SK-N-SH (cell line): ENCODE measurements around the gene FAM181A. TPM values are rescaled to one million over a fixed set of nuclear protein-coding genes. Genes with fewer than 3 reads are reported as not detected.

ENCODE experiments used
- CTCF ChIA-PET: fragments of 300-600, 350-600 bp; formaldehyde crosslinking; extraction: SDS; loops from one replicate; lab custom pipeline; 2021; lab: Yijun Ruan, JAX
- POLR2A ChIA-PET: fragments of 350-600 bp; sonication (Branson Sonifier 250); formaldehyde crosslinking; extraction: SDS; loops from one replicate; lab custom pipeline; 2020; ENCODE audit warnings: antibody characterized with exemption, inconsistent platforms; lab: Yijun Ruan, JAX
- DNase-seq: peaks from one replicate; pipeline ENCODE4 v3.0.0; 2012
- H2AFZ ChIP-seq: fragments of 200-600 bp; sonication (generic); 2 replicates; pipeline ENCODE4 v1.8.1; 2016; ENCODE audit warnings: antibody characterized with exemption, mild to moderate bottlenecking, low read depth
- H3F3A ChIP-seq: fragments of 200-600 bp; sonication (generic); replicated peaks from 2 replicates; pipeline ENCODE3; 2016; ENCODE audit warnings: antibody characterized with exemption, mild to moderate bottlenecking; ENCODE audit not compliant: insufficient read depth
- H3K27ac ChIP-seq, 2 experiments: fragments of 200-500 bp in 1 of 2; fragments of 200-600 bp in 1 of 2; sonication (Bioruptor generic) in 1 of 2; sonication (generic), shearing (Covaris generic) in 1 of 2; 2 replicates each; pipeline versions ENCODE4 v1.5.1 to v1.6.1; 2014 to 2016; ENCODE audit warnings: low read depth in 2 of 2, inconsistent platforms in 1 of 2, low read length in 1 of 2, mild to moderate bottlenecking in 1 of 2, mixed read lengths in 1 of 2
- H3K27me3 ChIP-seq: fragments of 200-600 bp; sonication (generic), shearing (Covaris generic); 2 replicates; pipeline ENCODE4 v1.6.1; 2016; ENCODE audit warnings: mixed run types; ENCODE audit not compliant: insufficient read depth
- H3K36me3 ChIP-seq, 2 experiments: fragments of 200-500 bp in 1 of 2; fragments of 200-600 bp in 1 of 2; sonication (Bioruptor generic) in 1 of 2; sonication (generic) in 1 of 2; replicated peaks in 1 of 2; 2 replicates each; pipeline versions ENCODE3 to v1.5.1; 2014 to 2016; ENCODE audit warnings: low read length in 1 of 2, mild to moderate bottlenecking in 1 of 2; ENCODE audit not compliant: insufficient read depth in 2 of 2, control insufficient read depth in 1 of 2
- H3K4me1 ChIP-seq, 2 experiments: fragments of 200-500 bp in 1 of 2; fragments of 200-600 bp in 1 of 2; sonication (Bioruptor generic) in 1 of 2; sonication (generic), shearing (Covaris generic) in 1 of 2; 2 replicates each; pipeline versions ENCODE4 v1.5.1 to v1.6.1; 2014 to 2016; ENCODE audit warnings: low read depth in 1 of 2, low read length in 1 of 2, mixed run types in 1 of 2; ENCODE audit not compliant: insufficient read depth in 2 of 2, control insufficient read depth in 1 of 2
- H3K4me2 ChIP-seq: fragments of 200-600 bp; sonication (generic), shearing (Covaris generic); 2 replicates; pipeline ENCODE4 v1.6.1; 2017; ENCODE audit warnings: mixed run types
- H3K4me3 ChIP-seq, 2 experiments: fragments of 200-500 bp in 1 of 2; fragments of 200-600 bp in 1 of 2; sonication (Bioruptor generic) in 1 of 2; sonication (generic), shearing (Covaris generic) in 1 of 2; 2 replicates each; pipeline versions ENCODE4 v1.5.1 to v1.8.1; 2014 to 2016; ENCODE audit warnings: low read depth in 2 of 2, inconsistent platforms in 1 of 2, low read length in 1 of 2, mild to moderate bottlenecking in 1 of 2, mixed read lengths in 1 of 2, moderate library complexity in 1 of 2
- H3K79me2 ChIP-seq: fragments of 200-600 bp; sonication (generic); 2 replicates; pipeline ENCODE4 v1.8.1; 2017; ENCODE audit warnings: mild to moderate bottlenecking; ENCODE audit not compliant: insufficient read depth
- H3K9ac ChIP-seq: fragments of 200-600 bp; sonication (generic); 2 replicates; pipeline ENCODE4 v1.6.1; 2017; ENCODE audit warnings: mixed run types
- H3K9me2 ChIP-seq: fragments of 200-600 bp; sonication (generic); 2 replicates; pipeline ENCODE4 v1.6.1; 2017; ENCODE audit warnings: mixed run types
- H3K9me3 ChIP-seq: fragments of 200-600 bp; sonication (generic); 2 replicates; pipeline ENCODE4 v1.6.1; 2017; ENCODE audit warnings: mixed run types, mild to moderate bottlenecking, moderate library complexity
- H4K20me1 ChIP-seq: fragments of 200-600 bp; sonication (generic); 2 replicates; pipeline ENCODE4 v1.6.1; 2017; ENCODE audit warnings: mild to moderate bottlenecking, mixed run types; ENCODE audit not compliant: insufficient read depth
- EP300 ChIP-seq, 2 experiments: IDR thresholded peaks; 2 replicates each; pipeline versions ENCODE4 v1.4.0 to v1.6.1; 2012; ENCODE audit warnings: borderline replicate concordance in 1 of 2, low read depth in 1 of 2, low read length in 1 of 2
- FOXJ3 ChIP-seq: sonication (generic); formaldehyde crosslinking; IDR thresholded peaks from 2 replicates; pipeline ENCODE4 v1.5.1; 2020; ENCODE audit warnings: mild to moderate bottlenecking, missing genetic modification reagents
- GATA2 ChIP-seq: sonication (generic); formaldehyde crosslinking; IDR thresholded peaks from 2 replicates; pipeline ENCODE4 v1.5.0; 2020; ENCODE audit warnings: mild to moderate bottlenecking, missing genetic modification reagents
- JUND ChIP-seq: IDR thresholded peaks from 2 replicates; pipeline ENCODE4 v1.4.0; 2012
- NFIC ChIP-seq: IDR thresholded peaks from 2 replicates; pipeline ENCODE4 v1.4.0; 2012; ENCODE audit warnings: borderline replicate concordance
- RAD21 ChIP-seq: IDR thresholded peaks from 2 replicates; pipeline ENCODE4 v1.6.1; 2012; ENCODE audit warnings: mild to moderate bottlenecking, low read length
- SMC3 ChIP-seq: IDR thresholded peaks from 2 replicates; pipeline ENCODE4 v1.6.1; 2012; ENCODE audit warnings: low read depth, low read length, improper control_type of control experiment
- WGBS: methylation state at CpG from one replicate; pipeline ENCODE4 v1.1.6; 2017; ENCODE audit warnings: low lambda C conversion rate; 5-methylcytosine and 5-hydroxymethylcytosine counted together
- polyA plus RNA-seq, 3 experiments: library from polyadenylated mRNA; depleted of rRNA; stranded (reverse); fragments of >200 nt; gene quantifications; 2 replicates each; pipeline ENCODE4 v1.2.3, GENCODE V29; 2012
- TF ChIP-seq, protein P1 (sequence below): IDR thresholded peaks from 2 replicates; pipeline ENCODE4 v1.4.0; 2012; ENCODE audit warnings: low read depth, borderline replicate concordance
- TF ChIP-seq, protein P2 (sequence below): fragments of 200-600 bp; sonication (generic); IDR thresholded peaks from 2 replicates; pipeline ENCODE4 v1.6.1; 2017; ENCODE audit warnings: antibody characterized with exemption, mild to moderate bottlenecking, moderate library complexity
- TF ChIP-seq, protein P3 (sequence below): IDR thresholded peaks from 2 replicates; pipeline ENCODE4; 2012

The FAM181A gene
- polyA plus RNA-seq, 1 of the 3 experiments (the other 2 are of a cell fraction): not detected

DNA sequence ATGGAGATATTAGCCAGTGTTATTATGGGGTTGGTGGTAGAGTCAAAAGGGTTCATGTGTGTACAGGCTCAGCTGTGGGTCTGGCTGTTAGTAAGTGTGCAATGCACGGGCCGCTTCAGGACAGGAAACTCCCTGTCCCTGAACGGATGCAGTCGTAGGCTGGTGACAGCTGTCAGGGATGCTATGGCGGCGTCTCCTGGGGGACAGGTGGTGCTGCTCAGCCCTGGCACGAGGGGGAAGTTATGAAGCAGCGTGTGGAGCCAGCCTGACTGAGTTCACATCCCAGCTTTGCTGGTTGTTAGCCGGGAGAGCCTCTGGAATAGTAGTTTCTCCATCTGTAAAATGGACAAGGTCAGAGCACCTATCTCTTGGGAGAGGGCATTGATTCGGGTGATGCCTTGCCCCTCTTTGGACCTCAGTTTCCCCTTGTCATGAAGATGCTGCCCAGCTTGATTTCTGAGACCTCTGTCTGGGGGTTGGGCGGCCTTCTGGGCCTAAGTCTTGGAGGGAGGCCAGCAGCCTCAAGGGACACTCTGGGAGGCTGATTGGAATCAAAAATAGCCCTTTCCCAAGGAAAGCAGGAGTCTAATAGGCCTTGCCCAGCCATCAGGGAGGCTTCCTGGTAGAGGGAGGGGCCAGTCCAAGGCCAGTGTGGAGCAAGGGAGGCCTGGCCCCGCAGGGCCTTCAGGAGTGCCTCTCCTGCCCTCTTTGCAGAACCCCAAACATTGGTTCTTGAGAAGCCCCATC lies 42.1 kb downstream of the FAM181A start:
- POLR2A ChIA-PET: no interaction called here
- no peak overlapping the region for H3K4me3 ChIP-seq

DNA sequence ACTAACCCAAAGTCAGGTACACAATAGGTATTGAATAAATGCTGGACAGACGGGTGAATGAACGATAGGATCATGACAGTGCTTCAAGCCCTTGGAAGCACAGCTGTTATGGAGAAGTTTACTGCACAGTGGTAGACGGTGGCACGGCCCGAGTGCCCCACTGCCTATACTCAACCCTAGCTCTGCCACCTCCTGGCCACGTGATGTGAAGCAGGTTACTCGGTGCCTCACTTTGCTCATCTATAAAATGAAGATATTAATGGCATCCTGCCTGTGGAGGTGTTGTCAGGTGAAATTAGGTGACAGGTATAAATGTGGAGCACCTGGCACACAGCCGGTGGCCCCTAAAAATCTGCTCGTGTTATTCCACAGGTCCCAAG lies 43.4 kb downstream of the FAM181A start:
- Histone ChIP-seq H3K4me2 (no peak overlapping the region), H3K4me3 (no peak overlapping the region; a peak in 1 of 4 replicates), H3K4me1 (peaks cover 3 to 5% of the 10 kb centered on the region in 2 experiments; a peak in 2 of 4 replicates), H3K9me2 (no peaks in the 10 kb centered on the region), H3K9me3 (no peaks in the 10 kb centered on the region), H3K79me2 (no peaks in the 10 kb centered on the region), H2AFZ (no peak overlapping the region), H3K36me3 (no peaks in the 10 kb centered on the region), H3K27ac (no peak overlapping the region), H3K27me3 (no peaks in the 10 kb centered on the region), H3K9ac (no peak overlapping the region), H4K20me1 (no peaks in the 10 kb centered on the region), H3F3A (peaks cover 11% of the 10 kb centered on the region)
- ChIA-PET CTCF (interaction anchor here (0.6 to 6.0 kb wide), 10 partner anchors 11 to 316 kb away, joined by 3 to 69 read pairs (median 5); partner anchors contain the start of gene OTUB2), POLR2A (no interaction called here)
- TF ChIP-seq RAD21: peak; percentile 54
- TF ChIP-seq, protein P1, sequence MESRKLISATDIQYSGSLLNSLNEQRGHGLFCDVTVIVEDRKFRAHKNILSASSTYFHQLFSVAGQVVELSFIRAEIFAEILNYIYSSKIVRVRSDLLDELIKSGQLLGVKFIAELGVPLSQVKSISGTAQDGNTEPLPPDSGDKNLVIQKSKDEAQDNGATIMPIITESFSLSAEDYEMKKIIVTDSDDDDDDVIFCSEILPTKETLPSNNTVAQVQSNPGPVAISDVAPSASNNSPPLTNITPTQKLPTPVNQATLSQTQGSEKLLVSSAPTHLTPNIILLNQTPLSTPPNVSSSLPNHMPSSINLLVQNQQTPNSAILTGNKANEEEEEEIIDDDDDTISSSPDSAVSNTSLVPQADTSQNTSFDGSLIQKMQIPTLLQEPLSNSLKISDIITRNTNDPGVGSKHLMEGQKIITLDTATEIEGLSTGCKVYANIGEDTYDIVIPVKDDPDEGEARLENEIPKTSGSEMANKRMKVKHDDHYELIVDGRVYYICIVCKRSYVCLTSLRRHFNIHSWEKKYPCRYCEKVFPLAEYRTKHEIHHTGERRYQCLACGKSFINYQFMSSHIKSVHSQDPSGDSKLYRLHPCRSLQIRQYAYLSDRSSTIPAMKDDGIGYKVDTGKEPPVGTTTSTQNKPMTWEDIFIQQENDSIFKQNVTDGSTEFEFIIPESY: no peak
- TF ChIP-seq GATA2 (CRISPR knock-in tag): no peak
- no peak for TF ChIP-seq EP300 (IDR thresholded peaks at IDR 0.05; ENCODE audit: borderline replicate concordance in 1 of 2, low read depth in 1 of 2, low read length in 1 of 2)
- TF ChIP-seq SMC3: peak; percentile 50
- TF ChIP-seq, protein P2, sequence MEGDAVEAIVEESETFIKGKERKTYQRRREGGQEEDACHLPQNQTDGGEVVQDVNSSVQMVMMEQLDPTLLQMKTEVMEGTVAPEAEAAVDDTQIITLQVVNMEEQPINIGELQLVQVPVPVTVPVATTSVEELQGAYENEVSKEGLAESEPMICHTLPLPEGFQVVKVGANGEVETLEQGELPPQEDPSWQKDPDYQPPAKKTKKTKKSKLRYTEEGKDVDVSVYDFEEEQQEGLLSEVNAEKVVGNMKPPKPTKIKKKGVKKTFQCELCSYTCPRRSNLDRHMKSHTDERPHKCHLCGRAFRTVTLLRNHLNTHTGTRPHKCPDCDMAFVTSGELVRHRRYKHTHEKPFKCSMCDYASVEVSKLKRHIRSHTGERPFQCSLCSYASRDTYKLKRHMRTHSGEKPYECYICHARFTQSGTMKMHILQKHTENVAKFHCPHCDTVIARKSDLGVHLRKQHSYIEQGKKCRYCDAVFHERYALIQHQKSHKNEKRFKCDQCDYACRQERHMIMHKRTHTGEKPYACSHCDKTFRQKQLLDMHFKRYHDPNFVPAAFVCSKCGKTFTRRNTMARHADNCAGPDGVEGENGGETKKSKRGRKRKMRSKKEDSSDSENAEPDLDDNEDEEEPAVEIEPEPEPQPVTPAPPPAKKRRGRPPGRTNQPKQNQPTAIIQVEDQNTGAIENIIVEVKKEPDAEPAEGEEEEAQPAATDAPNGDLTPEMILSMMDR: peak; percentile 46
- peak; percentile 56 for DNase-seq
- 65% methylated on average over 9 of the region's 9 CpGs for WGBS

More for the DNA sequence above, 42.1 kb downstream of the FAM181A start:
- Histone ChIP-seq H4K20me1 (no peaks in the 10 kb centered on the region), H3K36me3 (no peaks in the 10 kb centered on the region), H2AFZ (no peak overlapping the region), H3K9ac (no peak overlapping the region), H3F3A (peaks cover 18% of the 10 kb centered on the region), H3K27me3 (no peaks in the 10 kb centered on the region), H3K9me2 (no peaks in the 10 kb centered on the region), H3K4me1 (peaks cover 0 to 5% of the 10 kb centered on the region in 2 experiments; a peak in 2 of 4 replicates), H3K79me2 (no peaks in the 10 kb centered on the region), H3K4me2 (no peak overlapping the region), H3K27ac (no peak overlapping the region), H3K9me3 (no peaks in the 10 kb centered on the region)
- TF ChIP-seq FOXJ3 (CRISPR knock-in tag): no peak
- TF ChIP-seq NFIC: no peak
- TF ChIP-seq, protein P3, sequence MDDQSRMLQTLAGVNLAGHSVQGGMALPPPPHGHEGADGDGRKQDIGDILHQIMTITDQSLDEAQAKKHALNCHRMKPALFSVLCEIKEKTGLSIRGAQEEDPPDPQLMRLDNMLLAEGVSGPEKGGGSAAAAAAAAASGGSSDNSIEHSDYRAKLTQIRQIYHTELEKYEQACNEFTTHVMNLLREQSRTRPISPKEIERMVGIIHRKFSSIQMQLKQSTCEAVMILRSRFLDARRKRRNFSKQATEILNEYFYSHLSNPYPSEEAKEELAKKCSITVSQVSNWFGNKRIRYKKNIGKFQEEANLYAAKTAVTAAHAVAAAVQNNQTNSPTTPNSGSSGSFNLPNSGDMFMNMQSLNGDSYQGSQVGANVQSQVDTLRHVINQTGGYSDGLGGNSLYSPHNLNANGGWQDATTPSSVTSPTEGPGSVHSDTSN: no peak
- no peak for TF ChIP-seq JUND
- DNase-seq: no peak
- CTCF ChIA-PET: interaction anchor here (0.8 to 6.0 kb wide), 6 partner anchors 12 to 315 kb away, joined by 3 to 69 read pairs (median 10); no protein-coding TSS in a partner anchor
- 86% methylated on average over 9 of the region's 12 CpGs for WGBS
